Retinal pigment epithelial cell (primary cell): ENCODE results near the gene GPR3.
A peak's percentile ranks its signal among the peaks of the same experiment; 100 is the strongest.

Experiments used
- DNase-seq: peaks from one replicate; pipeline ENCODE4 v3.0.0-alpha.2; 2010; ENCODE audit warnings: low read depth
- H3K4me3 ChIP-seq: 2 replicates; pipeline ENCODE4 v1.5.1; 2011; ENCODE audit warnings: mild to moderate bottlenecking, low read length, control low read depth, moderate library complexity
- TF ChIP-seq, protein P1 (sequence below): conservative IDR thresholded peaks from 2 replicates; pipeline ENCODE4 v1.5.1; 2011; ENCODE audit warnings: low read depth, low read length, control low read depth, inconsistent platforms

GPR3 gene

DNA sequence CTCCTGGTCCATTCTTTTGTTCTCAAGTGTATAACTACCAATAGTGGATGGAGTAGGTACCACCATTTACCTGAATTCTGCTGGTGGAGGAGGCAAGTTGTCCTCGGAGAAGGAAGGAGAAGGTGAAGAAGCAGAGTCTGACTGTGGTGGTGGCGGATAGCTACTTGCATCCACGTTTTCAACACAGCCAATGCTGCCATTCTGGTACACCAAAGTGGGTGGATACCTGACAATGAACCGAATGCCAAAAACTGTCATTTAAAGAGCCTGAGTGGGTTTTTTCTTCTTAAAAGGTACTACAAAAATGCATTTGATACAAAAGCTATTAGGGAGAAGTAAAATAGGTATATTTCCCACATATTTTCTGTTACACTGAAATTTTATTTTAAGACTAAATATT is 20.1 kb downstream of the GPR3 start:
- no peak for DNase-seq
- no peak overlapping the region for H3K4me3 ChIP-seq
- TF ChIP-seq, protein P1, sequence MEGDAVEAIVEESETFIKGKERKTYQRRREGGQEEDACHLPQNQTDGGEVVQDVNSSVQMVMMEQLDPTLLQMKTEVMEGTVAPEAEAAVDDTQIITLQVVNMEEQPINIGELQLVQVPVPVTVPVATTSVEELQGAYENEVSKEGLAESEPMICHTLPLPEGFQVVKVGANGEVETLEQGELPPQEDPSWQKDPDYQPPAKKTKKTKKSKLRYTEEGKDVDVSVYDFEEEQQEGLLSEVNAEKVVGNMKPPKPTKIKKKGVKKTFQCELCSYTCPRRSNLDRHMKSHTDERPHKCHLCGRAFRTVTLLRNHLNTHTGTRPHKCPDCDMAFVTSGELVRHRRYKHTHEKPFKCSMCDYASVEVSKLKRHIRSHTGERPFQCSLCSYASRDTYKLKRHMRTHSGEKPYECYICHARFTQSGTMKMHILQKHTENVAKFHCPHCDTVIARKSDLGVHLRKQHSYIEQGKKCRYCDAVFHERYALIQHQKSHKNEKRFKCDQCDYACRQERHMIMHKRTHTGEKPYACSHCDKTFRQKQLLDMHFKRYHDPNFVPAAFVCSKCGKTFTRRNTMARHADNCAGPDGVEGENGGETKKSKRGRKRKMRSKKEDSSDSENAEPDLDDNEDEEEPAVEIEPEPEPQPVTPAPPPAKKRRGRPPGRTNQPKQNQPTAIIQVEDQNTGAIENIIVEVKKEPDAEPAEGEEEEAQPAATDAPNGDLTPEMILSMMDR, result no peak

DNA sequence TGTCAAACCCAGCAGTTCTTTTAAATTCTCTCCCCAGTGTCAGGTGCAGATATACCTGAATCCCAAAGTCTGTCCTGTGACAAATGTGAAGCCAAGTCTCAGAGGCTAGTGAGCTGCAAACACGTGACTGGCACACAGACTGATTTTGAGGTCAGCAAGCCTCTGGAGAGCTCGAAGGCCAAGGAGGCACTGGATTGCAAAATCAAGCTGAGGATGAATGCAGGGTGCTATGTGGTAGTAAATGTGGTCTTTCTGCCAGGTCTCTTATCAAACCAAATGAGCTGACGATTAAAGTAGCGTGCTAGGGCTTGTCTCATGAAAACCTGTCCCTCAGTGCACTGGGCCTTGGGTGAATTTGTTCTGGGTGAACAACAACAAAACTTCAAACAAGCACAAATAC is 20.6 kb downstream of the GPR3 start:
- DNase-seq, result no peak
- H3K4me3 ChIP-seq, result no peak overlapping the region
- TF ChIP-seq, protein P1, result no peak

DNA sequence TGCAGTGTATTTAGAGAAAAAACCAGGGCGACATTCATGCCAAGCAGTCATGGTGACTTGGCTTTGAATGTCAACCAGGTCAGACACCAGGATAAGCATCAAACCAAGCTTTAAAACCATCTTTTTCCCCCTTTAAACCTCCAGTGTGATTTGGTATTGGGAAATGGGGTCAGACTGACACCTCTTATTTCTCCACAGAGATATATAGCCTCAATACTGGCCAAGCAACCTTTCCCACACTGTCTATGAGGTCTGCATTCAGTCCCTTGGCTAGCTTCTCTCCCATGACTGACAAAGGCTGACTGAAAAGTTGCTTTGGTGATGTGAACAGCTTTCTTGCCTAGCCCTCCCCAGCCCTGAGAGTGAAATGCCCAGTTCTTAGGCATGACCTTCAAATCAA is 21.7 kb downstream of the GPR3 start:
- DNase-seq, result no peak
- no peak overlapping the region for H3K4me3 ChIP-seq
- TF ChIP-seq, protein P1, result no peak

DNA sequence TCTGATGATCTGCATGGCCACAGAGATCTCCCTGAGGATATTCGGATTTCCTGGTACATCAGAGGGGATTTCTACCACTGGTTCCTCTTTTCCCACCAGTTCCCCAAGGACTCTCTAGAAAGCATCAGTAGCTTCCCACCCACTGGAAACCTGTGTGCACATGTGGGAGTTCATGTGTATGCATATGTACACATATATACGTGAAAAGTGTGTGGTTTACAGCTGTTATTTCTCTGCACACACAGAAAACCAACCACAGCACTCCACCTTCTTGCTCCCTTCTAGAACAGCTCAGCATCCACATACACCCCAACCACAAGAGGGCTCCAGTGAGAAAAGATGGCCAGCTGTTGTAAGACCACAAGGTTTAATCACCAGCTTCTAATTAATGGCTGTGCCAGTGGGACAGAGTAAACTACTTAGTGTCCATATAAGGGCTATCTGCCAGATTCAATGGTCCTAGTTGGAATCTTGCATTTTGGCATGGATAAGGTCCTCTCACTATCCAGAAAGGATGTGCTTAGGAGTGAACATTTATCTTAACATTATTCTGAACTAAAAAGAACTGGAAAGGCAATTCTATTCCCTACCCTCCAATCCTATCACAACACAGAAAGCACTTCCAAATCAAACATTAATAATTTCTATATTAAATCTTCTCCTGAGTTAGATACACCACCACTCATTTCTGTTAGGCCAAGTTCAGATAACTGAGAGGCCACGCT is 24.1 kb downstream of the GPR3 start:
- TF ChIP-seq, protein P1, result peak; percentile 85
- peak; percentile 32 for DNase-seq
- no peak overlapping the region for H3K4me3 ChIP-seq

DNA sequence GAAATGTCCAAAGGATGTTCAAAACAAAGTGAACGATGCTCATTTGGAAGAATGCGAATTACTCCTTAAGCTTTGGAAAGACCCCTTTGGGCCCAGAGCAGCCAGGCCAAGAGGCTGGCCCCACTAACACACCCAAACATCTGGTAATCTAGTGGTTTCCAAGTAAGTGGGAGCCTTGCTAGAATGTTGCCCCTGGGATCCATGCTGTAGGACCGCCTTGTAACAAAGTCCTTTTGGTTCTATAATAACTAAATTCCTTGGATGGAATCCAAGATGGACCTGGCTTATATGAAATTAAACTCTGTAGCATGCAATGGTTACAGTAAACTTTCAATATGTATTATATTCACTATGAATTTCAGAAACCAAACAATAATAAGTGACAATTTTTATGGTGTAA is 25.3 kb downstream of the GPR3 start:
- TF ChIP-seq, protein P1, result no peak
- H3K4me3 ChIP-seq, result no peak overlapping the region
- DNase-seq, result no peak

DNA sequence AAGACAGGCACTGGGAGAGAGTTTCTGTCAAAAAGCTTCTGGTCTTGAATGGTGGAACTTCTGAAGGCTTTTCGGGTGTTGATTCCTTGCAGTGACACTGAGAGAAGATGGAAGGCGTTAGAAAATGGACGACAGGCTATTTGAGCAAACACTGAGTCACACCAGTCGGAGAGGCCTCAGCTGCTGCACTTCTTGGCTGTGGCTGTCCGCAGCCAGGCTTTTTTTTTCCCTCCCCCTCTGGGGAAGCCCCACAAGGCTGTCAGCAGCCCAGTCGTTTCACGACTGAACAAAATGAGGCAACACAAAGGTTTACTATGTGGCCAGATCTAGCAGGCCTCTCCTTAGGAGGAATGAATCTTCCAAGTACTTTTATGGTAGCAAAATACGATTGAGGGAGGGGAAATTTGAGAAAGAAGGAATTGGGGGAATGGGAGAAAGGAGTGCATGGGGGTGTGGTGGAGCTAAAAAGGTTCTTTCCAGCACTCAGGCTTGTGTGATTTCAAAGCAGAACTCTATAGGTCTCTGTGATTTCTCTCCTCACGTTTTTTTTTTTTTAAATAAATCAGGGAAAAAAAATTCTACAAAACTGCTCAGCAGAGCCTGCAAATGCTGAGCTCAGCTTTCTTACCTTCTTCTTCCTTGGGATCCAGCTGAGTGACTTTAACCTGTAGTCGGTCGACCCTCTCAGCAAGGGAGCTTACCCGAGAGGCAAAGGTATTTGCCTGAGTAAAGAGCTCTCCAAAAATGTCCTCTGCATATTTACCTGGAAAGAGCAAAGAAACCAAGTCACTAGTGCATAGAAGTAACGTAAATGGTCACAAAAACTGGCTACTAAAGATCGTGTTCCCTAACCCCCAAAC is 26.1 kb downstream of the GPR3 start:
- no peak overlapping the region for H3K4me3 ChIP-seq
- peak; percentile 58 for DNase-seq
- TF ChIP-seq, protein P1, result no peak
